Activated CD4-positive, alpha-beta T cell treated with anti-CD3 and anti-CD28 coated beads, Interleukin-2, amount 50 U/mL, for 24 hours (primary cell): ENCODE measurements around the gene STAG3.

Source experiments
- DNase-seq, 2 donors: peaks; one replicate each; pipeline ENCODE4 v3.0.0-alpha.2; 2020; ENCODE audit warnings: low read depth in 1 of 2, low spot score in 1 of 2

Gene STAG3

GRCh38 chr7:100155553-100156317 lies 22.0 kb upstream of the STAG3 start:
- no peak for DNase-seq

- no peak for DNase-seq
Measured at GRCh38 chr7:100156331-100157068, 21.2 kb upstream of the STAG3 start.

DNA sequence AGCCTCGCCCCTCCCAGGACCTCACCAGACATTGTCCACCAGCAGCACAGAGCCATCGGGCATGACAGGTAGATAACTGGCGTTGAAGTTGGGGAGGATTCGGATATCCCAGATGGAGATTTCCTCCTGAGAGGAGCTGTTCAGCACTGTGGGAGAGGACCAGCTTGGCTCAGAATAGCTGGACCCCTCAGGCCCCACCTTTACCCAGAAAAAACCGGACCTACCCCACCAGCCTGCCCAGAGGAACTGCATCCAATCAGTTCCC lies 20.7 kb upstream of the STAG3 start:
- no peak for DNase-seq

DNA sequence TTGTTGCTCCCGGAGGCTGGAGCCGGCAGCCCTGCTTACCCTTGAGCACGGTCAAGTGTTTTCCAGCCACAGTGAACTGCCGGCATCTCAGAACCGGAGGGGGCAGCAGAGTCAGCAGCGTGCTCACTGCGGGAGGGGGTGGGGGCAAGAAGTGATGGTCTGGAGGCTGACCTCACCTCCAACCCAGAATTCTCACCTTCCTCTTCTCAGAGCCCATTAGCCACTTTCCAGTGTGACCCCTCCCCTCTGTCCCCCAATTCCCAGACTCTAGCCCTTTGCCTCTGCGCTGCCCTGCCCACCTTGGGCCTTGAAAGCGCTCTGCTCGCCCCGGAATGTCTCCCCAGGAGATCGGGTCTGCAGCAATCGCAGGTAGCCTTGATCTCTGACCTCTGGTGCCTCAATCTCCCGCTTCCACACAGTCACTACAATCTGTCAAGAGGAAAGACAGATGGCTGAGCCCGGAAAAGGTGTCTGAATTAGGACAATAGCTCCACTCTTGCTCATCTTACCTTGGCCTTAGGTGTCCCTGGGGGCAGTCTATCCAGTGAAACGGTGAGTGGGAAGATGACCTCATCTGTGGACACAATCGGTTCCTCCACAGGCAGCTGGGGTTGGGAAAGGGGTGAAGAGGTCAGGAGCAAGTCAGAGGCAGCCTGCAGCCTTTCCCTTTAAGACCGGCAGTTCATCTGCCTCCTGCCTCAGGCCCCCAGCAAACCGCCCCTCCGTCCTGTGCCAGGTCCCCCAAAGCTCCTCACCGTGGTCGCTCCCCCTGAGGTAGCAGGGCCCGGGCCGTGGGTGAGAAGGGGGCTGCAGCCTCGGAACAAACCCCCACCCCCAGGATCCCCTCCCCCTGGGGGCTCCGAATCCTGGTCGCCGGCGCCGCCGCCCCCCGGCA lies 20.1 kb upstream of the STAG3 start:
- no peak for DNase-seq

GRCh38 chr7:100158229-100159098 lies 19.3 kb upstream of the STAG3 start, which contains the start of gene TRAPPC14:
TRAPPC14 (minus strand) TSS chr7:100158723; CDS start chr7:100158499, 224 bp downstream.
- peak; percentile 82 to 90 for DNase-seq

- DNase-seq: no peak
Measured at GRCh38 chr7:100159099-100159623, 18.6 kb upstream of the STAG3 start.

- no peak for DNase-seq
Measured at GRCh38 chr7:100160067-100160466, 17.7 kb upstream of the STAG3 start.

DNA sequence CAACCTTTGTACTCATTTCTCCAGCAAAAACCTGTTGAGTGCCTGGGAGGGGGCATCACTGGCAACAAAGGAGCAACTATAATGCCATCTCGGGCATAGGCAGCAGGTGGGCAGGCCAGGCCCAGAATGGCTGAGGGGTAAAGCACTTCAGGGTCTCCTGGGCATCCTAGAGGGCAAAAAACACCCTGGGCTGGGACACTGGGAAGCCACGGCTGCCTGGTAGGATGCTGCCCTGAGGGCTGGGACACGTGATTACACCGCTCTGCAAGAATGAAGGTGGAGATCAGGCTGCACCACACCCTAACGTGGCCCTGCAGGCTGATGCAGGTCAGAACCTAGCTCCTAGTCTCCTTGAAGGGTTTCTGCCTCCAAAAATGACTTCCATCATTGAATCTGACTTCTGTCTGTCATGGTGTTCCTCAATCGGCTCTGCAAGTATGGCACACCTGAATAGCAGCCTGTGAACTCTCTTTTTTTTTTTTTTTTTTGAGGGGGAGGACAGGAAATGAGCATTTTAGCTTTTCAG lies 14.6 kb upstream of the STAG3 start:
- no peak for DNase-seq

GRCh38 chr7:100163871-100164270 lies 13.8 kb upstream of the STAG3 start:
- DNase-seq: no peak

GRCh38 chr7:100166317-100166940 lies 11.3 kb upstream of the STAG3 start:
- DNase-seq: no peak

DNA sequence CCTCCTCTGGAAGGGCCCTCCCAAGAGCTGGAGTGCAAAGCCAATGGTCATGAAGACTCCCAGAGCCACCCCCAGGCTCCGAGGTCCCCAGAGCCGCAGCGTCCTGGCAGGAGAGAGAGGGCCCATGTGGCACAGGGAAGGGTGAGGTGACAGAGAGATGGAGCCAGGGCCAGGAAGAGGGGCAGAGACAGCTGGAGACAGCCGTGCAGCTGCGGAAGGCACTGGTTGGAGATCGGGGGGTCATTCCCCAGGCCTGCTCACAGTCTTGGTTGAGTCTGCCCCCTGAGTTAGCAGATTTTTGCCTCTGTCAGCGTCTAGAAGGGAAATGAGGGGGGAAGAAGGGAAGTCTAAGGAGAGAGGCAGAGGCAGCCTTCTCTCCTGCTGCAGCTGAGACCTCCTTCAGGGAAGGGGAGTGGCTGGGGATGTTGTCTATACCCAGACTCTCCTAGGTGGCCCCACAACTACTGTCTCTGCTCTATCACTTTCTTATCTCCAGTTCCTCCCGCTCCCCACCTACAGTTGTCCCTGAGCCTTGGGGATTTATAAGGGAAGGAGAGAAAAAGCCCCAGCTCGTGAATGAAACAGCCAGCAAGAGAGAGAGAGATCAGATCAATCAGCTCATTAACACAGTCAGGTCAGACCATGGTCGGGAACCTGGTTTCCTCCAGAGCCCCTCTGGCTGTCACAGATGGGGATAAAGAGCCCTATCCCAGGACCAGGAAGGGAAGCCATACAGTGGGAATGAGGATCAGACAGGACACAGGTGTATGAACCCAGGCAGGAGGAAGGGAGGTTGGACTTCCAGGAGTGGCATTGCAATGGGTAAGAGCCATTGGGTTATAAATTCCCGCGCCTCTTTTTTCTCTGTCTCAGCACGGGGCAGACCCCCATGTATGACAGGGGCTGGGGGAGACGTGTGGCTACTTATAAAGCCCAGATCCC lies 10.5 kb upstream of the STAG3 start:
- DNase-seq: no peak

DNA sequence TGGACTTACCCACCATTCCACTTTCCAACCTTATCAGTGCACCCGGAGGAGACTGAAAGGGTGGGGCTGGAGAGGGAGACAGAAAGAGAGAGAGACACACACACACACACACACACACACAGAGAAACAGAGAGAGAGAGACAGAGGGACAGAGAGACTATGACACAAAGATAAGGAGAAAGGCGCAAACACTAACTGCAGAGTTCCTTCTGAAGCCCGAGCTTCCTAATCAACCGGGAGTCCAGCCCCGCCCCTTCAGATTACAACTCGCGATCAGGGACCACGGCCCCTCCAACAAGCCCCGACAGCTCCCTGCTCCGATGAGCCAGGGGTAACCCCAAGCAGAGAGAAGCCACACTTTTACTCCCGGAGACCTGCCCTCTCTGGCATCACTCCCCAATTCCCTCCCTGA lies 9.8 kb upstream of the STAG3 start:
- no peak for DNase-seq

- DNase-seq: no peak
Measured at GRCh38 chr7:100169147-100169850, 8.4 kb upstream of the STAG3 start.

GRCh38 chr7:100170101-100170897 lies 7.4 kb upstream of the STAG3 start:
- DNase-seq: no peak

- DNase-seq: no peak
Measured at GRCh38 chr7:100171087-100171681, 6.5 kb upstream of the STAG3 start.

DNA sequence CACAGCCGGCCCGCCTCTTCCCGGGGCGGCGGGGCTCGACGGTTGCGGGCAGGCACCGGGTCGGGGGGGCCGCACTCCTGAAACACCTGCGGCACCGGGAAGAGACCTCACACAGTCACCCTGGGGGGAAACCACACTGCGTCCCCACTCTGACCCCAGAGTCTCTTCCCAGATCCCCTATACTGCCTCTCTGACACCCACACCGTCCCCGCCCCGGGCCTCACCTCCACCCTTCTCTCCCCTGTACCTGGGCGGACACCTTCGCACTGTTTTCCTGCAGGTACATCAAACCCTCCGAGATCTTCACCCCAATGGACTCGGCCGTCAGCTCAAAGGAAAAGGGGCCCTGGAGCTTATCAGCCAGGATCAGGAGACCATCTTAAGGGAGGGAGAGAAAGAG lies 5.9 kb upstream of the STAG3 start:
- DNase-seq: no peak
